HPDE6-E6E7 (cell line): Measurements from ENCODE around the gene MON2.
"Not testable (repeated sequence)": the region's sequence is repeated elsewhere in the genome, so short reads cannot be mapped to it uniquely, and the experiment has no call there.

Source experiments
- DNase-seq: peaks from one replicate; pipeline ENCODE4 v3.0.0; 2011; ENCODE audit warnings: missing footprints; ENCODE audit errors: extremely low spot score

The MON2 gene, protein sequence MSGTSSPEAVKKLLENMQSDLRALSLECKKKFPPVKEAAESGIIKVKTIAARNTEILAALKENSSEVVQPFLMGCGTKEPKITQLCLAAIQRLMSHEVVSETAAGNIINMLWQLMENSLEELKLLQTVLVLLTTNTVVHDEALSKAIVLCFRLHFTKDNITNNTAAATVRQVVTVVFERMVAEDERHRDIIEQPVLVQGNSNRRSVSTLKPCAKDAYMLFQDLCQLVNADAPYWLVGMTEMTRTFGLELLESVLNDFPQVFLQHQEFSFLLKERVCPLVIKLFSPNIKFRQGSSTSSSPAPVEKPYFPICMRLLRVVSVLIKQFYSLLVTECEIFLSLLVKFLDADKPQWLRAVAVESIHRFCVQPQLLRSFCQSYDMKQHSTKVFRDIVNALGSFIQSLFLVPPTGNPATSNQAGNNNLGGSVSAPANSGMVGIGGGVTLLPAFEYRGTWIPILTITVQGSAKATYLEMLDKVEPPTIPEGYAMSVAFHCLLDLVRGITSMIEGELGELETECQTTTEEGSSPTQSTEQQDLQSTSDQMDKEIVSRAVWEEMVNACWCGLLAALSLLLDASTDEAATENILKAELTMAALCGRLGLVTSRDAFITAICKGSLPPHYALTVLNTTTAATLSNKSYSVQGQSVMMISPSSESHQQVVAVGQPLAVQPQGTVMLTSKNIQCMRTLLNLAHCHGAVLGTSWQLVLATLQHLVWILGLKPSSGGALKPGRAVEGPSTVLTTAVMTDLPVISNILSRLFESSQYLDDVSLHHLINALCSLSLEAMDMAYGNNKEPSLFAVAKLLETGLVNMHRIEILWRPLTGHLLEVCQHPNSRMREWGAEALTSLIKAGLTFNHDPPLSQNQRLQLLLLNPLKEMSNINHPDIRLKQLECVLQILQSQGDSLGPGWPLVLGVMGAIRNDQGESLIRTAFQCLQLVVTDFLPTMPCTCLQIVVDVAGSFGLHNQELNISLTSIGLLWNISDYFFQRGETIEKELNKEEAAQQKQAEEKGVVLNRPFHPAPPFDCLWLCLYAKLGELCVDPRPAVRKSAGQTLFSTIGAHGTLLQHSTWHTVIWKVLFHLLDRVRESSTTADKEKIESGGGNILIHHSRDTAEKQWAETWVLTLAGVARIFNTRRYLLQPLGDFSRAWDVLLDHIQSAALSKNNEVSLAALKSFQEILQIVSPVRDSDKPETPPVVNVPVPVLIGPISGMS (N-terminal part only)

DNA sequence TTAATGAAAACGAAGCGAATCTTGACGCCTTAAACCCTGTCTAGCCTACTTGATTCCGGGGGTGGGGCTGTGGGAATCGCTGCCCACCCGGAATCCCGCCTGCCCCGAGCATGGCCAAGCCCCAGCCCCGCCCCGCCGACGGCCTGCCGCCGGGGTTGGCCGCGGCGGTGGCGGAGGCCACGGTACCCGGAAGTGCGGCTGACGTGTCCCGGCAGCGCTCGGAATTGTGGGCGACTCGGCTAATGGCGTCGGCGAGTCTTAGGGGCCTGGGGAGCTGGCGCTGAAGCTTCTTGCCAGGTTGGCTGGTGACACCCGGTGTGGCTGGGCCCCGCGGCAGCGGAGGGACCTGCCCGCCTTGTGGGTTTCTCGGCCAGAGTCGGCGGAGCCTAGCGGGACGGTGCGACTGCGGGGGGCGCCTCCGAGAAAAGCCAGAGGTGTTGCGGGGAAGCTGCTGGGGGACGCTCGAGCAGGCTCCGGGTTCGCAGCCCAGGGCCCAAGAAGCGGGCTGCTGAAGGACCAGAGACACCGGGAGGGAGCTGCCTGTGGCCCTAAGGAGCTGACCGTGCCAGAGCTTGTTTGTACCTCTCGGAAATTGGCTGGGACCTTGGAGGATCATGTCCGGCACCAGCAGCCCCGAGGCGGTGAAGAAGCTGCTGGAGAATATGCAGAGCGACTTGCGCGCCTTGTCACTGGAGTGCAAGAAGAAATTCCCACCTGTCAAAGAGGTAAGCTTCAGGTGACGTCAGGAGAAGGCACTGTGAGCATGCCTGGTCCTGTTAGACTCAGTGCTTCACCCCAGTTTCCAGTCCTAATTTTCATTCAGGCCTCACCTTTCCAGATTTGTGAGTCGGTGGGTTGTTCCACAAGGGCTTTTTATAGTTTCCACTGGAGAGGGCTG, at the start of gene MON2:
Gene MON2 (plus strand): TSS at position 233 of the 898 bp plus-strand sequence. CDS start 382 bp downstream, at position 615.
- peak; percentile 89 for DNase-seq

DNA sequence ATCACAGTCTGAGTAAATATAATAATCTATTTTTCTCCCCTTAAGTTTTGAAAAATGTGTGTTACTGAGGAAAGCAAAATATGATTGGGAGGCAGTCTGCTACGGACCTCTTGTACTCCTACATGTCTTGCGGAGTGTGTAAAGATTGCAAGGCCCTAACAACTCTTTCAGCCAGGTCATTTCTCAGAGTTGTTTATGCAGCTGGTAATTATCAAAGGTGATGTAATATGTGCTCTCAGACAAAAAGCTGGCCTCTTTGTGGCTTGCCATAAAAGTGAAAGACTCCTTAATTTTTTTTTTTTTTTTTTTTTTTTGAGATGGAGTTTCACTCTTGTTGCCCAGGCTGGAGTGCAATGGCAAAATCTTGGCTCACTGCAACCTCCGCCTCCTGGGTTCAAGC, 40.5 kb upstream of the MON2 start:
- no peak for DNase-seq

DNA sequence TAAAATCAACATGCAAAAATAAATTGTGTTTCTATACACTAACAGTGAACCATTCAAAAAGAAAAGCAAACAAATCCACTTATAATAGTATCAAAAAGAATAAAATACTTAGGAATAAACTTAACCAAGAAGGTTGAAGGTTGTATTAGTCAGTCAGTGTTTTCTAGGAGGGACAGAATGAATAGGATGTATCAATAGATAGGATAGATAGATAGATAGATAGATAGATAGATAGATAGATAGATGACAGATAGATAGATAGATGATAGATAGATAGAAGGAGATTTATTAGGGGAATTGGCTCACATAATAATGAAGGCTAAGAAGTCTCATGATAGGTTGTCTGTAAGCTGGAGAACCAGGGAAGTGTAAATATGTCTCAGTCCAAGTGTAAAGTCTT, 37.2 kb upstream of the MON2 start:
- DNase-seq = no peak

DNA sequence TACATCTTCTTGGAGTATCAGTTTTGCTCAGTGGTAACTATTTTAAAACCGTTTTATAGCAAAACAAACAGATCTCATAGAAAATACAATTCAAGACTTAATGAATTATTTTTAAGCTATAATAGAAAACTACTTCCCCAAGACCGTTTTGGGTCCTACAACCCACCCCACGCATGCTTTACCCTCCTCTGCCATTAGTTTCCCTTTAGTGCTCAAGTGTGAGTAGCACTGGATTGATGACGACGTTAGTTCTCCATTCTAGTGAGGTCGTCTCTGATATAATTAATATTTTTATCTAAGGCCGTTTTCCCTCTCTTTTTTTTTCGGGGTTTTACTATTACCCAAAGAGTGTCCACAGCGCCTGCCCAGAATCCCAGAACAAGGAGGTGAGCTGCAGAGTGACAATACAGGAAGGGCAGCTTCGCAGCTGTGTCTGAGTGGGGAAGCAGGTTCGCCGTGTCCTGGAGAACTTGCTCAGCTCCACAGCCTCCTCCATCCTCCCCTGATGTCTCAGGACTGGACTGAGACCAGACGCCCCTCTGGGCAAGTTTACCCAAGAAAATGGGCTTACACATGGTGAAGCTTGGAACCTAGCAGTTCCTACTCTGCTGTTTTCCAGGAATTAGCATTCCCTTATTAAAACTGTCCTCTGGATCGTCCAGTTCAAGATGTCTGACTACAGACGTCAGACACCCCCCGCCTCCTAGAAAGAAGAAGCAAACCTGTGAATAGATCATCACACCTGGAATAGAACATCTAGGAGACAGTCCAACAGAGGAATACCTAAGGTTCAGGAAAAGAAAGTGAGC, 31.9 kb upstream of the MON2 start:
- DNase-seq = peak; percentile 3

DNA sequence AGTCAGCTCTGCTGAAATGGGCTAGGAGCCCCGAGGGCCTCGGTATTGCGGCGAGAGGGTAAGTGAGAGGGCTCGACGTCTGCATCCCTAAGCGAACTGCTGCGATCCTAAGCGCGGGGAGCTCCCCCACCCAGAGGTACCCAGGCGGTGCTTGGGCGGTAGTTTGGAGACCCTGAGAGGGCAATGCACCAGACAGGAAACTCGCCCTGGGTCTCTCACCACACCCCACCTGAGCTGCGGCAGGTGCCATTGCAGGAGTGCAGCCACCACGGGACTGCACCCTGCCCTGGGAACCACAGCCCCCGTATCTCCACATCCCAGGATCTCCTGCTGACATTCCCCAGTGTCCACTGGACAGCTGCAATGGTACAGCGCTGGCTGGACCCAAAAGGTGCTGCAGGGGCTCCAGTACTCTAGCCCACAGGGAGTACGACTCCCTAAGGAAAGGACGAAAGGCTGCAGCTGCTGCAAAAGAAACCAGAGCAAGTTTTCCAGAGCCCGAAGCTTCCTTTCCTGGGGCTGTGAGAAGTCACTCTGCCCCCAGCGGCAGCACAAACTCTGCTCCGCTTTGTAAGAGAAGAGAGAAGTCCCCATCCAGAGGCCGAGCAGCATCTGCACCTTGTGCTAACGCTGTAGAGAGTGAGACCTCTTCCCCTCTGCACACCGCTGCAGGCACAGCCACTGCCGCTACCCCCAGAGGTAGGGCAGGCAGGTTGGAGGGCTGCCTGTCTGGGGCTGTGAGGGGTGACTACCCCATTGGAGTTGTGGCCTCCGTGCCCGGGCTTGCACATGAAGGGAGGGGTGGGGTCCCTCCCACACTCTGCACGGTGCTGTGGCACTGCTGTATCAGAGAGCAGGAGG, 31.1 kb upstream of the MON2 start:
- DNase-seq = peak; percentile 33

DNA sequence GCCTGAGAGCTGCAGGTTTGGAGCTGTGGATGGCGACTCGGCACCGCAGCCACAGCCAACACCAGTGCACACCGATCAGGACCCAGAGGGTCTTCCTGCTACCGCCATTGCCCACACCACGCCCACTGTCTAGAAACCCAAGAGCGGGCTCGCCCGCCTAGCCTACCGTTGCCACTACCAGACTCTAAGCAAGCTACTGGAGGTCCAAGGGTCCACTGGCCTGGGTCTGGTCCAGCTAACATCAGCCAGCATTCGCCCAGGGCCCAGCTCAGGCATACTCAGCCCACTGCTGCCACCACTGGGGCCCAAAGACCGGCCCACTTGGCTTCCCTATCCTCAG, 30.5 kb upstream of the MON2 start:
- no peak for DNase-seq

DNA sequence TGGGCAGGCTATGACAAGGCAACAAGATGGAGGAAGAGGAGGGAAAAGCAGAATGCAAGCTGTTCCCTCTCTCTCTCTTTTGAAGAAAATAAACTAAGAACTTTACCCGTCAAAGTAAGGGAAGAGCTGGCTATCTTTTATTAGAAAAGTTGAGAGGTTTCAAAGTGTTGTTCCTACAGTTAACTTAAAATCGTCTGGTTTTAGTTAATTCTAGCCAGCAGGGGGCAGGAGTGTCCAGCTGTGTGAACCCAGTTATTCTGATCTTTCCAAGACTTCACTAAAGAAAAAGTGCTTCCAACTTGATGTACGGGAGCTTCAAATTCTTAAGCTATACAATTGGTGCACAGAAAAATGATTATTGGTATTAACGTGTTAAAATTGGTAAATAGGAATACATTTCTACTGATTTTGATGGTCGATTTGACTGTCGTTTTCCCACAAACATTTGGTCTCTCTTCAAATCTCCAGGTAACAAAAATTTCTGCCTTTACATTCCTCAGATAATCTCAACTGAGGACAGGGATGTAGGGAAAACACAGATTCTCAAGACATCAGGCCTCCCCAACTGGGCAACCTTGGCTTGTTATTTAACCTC, 28.4 kb upstream of the MON2 start:
- peak; percentile 12 for DNase-seq

DNA sequence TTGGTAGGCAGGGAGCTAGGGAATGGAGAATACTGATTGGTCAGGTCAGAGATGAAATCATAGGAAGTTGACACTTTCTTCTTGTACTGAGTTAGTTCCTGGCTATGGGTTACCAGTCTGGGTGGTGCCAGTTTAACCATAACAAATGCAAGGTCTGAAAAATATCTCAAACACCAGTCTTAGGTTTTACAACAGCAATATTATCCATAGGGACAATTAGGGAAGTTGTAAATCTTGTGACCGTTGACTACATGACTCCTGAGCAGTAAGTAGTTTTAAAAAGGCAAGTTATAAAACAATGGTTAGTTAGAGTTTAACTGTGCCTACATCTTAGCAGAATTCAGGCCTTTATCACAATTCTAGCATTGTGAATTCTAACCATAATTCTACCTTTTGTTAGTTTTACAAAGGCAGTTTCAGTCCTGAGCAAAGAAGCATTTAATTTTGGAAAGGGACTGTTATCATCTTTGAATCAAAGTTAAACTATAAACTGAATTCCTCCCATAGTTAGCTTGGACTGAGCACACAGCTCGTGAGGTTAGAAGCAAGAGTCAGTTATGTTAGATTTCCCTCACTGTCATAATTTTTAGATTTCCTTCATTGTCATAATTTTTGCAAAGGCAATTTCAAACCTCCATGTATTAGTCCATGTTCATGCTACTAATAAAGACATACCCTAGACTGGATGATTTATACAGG, 19.7 kb upstream of the MON2 start:
- DNase-seq = no peak

DNA sequence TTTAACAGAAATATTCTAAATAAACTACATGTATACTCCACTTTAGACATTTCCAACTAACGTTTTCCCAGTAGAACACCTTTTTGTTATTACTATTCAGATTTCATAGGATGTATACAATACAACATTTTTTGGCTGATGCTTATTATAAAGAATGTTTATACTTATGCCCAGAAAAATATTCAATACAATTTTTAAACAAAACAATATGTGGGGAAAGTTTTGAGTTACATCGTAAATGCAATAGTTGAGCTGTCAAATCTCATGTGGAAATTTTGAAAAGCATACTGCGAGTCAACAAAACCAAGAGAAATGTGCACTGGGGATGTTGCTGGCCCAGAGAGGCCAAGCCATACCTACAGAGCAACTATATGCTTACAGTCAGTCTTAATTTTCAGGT, 18.2 kb upstream of the MON2 start:
- DNase-seq = no peak

DNA sequence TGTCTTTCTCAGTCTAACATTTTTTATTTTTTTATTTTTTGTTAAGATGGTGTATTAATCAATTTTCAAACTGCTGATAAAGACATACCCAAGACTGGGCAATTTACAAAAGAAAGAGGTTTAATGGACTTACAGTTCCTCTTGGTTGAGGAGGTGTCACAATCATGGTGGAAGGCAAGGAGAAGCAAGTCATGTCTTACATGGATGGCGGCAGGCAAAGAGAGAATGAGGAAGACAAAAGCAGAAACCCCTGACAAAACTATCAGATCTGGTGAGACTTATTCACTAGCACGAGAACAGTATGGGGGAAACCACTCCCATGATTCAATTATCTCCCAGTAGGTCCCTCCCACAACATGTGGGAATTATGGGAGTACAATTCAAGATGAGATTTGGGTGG, 11.2 kb upstream of the MON2 start:
- DNase-seq = not testable (repeated sequence)

DNA sequence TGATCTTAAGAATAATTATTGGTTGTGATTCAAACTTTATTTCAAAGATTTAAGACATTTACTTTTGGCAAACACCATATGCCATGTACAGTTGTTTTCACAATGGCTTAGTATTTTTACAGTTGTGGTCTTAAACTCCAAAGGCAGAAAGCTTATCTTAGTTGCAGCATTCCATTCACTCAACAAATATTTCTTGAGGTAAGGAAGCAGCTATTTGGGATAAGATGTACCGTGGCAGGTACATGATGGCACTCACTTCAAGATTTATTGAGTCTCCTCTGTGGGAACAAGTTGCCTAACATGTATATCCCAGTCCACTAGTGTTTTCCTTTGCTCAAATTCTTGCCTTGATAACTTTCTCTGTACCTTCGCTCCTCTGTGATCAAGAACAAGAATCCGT, 8.0 kb upstream of the MON2 start:
- DNase-seq = no peak

DNA sequence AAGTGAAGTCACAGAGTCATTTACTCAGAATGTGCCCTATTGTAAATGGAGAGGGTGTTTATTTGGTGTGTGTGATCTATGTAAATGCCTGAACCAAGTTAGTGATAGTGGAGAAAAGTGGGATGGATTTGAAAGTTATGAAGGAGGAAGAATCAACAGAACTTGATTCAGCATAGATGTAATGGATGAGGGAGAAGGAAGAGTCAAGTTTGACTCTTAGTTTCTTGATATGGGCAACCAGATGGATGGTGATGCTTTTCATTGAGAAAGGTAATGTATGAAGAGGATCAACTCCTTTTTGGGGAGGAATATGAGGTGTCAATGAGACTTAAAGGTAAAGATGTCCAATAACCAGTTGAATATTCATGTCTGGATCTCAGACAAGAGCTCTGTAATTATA, 6.7 kb upstream of the MON2 start:
- DNase-seq = no peak

DNA sequence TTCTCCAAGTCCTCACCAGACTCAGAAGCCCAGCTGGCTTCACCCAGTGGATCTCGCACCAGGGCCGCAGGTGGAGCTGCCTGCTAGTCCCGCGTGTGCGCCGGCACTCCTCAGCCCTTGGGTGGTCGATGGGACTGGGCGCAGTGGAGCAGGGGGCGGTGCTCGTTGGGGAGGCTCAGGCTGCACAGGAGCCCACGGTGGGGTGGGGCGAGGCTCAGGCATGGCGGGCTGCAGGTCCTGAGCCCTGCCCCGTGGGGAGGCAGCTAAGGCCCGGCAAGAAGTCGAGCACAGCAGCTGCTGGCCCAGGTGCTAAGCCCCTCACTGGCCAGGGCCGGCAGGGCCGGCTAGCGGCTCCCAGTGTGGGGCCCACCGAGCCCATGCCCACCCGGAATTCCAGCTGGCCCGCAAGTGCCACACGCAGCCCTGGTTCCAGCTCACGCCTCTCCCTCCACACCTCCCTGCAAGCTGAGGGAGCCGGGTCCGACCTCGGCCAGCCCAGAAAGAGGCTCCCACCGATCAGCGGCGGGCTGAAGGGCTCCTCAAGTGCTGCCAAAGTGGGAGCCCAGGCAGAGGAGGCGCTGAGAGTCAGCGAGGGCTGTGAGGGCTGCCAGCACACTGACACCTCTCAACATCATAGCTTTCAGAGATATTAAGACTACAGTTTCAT, 5.3 kb upstream of the MON2 start:
- not testable (repeated sequence) for DNase-seq

DNA sequence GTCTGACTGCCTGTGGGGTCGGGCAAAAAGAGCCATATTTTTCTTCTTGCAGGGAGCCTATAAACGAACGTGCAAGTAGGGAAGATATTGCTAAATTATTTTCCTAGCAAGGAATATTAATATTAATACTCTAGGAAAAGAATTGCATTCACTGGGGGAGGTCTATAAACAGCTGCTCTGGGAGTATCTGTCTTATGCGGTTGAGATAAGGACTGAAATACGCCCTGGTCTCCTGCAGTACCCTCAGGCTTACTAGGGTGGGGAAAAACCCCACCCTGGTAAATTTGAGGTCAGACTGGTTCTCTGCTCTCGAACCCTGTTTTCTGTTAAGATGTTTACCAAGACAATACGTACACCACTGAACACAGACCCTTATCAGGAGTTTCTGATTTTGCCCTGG, 3.4 kb upstream of the MON2 start:
- not testable (repeated sequence) for DNase-seq

DNA sequence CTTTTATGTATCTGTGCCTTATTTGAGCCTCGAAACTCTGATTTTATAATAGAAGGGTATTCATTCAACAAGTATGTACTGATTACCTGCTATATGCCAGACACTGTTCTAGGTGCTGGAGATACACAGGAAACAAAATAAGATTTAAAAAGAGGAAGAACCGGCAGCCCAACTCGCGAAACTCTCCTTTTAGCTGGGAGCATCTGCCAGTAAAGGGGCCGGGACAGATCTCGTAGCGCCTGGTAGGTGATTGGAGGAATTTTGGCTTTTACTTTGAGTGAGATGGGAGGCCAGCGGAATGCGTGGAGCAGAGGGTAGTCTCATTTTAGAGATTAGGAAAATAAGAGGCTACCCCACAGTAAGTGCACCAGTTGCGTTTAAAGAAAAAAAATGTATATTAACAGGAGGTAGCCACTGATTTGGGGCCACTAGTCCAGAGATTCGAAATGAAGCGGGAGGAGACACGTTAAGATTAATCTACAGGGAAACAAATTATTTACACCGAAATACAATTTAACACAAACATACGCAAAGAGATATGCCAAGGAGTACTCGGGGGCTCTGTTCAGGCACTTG, 520 bp upstream of the MON2 start:
- peak; percentile 20 for DNase-seq

DNA sequence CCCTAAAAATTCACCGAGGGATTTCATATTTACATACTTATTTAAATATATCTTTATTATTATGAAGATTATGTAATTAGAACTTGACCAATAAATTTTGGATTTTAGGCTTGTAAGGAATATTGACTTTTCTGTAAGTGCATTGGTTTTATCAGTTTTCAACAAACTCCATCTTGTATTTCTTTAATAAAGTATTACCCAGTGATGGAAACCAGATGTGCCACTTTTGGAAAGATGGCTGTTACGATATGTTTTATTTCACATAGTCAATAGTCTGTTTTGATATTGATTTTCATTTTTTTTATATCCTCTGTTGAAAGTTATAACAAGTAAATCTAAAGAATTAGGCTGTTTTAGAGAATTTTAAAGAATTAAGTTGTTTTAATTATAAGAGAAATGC, 1.8 kb downstream of the MON2 start:
- DNase-seq = no peak

DNA sequence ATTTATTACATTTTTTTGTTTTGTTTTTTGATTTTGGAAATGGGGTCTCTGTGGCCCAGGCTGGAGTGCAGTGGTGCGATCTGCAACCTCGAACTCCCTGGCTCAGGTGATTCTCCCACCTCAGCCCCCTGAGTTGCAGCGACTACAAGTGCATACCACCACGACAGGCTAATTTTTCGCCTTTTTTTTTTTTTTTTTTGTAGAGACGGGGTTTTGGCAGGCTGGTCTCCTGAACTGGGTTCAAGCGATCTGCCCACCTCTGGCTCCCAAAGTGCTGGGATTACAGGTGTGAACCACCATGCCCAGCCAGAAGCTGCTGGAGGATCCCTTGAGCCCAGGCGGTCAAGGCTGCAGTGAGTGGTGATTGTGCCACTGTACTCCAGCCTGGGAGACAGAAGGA, 2.3 kb downstream of the MON2 start:
- DNase-seq = no peak

DNA sequence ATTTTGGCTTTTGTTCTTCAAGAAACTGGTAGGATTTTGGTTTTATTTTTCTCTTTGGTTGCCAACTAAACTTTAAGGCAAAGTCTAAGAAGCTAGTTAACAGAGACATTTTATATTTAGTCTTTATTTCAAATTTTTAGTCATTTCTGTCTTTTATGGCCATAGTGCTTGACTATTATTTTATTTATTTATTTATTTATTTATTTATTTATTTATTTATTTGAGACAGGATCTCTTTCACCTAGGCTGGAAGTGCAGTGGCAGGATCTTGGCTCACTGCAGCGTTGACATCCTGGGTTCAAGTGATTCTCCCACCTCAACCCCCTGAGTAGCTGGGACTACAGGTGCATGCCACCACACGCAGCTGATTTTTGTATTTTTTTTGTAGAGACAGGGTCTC, 3.1 kb downstream of the MON2 start:
- no peak for DNase-seq
